Stimulated activated naive CD4-positive, alpha-beta T cell treated with Interleukin-2 at 50 U/mL for 16 hours (primary cell): ENCODE data around the gene INF2.
"Not testable (repeated sequence)": the region's sequence is repeated elsewhere in the genome, so short reads cannot be mapped to it uniquely, and the experiment has no call there.

ENCODE experiments used
- DNase-seq: peaks from one replicate; lab custom pipeline; 2025; lab: John Stamatoyannopoulos, UW

The INF2 gene

GRCh38 chr14:104721505-104722431, 32.4 kb downstream of the INF2 start:
- DNase-seq: no peak

DNA sequence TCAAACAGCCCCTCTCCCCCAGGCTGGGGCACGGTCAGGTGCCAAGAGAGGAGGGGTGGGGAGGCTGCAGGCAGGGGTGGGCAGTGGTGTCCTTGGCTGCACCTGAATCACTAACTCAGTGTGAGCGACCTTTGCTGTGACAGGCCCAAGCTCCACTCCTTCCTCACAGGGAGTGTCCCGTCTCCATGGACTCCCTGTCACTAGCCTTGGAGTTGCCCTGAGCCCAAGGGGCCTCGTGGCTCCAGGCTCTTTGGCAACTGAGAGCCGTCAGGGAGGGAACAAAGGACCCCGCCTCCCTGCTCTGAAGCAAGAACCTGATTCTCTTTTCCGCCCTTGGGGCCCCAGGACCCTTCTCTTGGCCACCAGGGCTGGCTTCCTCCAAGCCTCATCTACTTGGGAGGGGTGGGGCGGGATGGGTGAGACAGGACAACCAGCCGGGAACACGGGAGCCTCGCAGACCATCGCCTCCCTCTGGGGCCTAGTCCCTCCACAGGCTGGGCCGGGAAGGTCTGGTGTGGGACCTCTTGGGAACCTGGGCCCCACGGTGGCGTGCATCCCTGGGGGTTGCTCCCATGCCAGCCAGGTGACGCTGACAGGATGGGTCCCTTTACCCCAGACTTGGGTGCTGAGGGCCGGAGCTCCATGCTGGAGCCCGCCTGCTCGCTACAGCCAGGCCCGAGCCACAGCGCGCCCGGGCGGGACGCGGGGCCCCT, 33.7 kb downstream of the INF2 start:
- no peak for DNase-seq

GRCh38 chr14:104723651-104724406, 34.4 kb downstream of the INF2 start, which contains the start of gene ADSS1:
Gene ADSS1 (plus strand): TSS chr14:104724229. CDS start chr14:104724271, 42 bp downstream.
- peak; percentile 62 for DNase-seq

DNA sequence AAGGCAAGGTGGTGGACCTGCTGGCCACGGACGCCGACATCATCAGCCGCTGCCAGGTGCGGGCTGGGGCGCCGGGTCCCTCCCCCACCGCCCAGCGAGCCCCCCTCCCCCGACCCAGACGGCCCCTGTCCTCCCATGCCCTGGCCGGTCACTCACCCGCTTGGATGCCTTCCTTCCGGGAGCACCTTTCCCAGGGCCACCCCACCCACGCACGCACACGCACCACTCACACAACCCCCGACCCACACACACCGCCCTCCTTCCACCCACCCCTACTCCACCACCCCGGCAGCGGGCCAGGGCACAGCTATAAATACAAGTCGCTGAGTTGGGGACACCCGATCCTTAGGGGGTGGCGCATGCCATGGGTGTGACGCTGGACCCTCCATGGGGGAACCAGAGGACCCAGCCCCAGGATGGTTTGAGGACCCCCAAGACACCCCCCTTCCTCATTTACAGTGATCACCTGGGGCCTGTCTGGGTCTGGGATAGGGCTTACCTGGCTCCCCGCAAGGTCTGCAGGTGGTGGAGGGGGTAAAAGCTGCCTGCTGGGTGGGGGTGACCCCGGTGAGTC, 35.1 kb downstream of the INF2 start:
- peak; percentile 11 for DNase-seq

GRCh38 chr14:104724981-104725771, 35.8 kb downstream of the INF2 start:
- no peak for DNase-seq

DNA sequence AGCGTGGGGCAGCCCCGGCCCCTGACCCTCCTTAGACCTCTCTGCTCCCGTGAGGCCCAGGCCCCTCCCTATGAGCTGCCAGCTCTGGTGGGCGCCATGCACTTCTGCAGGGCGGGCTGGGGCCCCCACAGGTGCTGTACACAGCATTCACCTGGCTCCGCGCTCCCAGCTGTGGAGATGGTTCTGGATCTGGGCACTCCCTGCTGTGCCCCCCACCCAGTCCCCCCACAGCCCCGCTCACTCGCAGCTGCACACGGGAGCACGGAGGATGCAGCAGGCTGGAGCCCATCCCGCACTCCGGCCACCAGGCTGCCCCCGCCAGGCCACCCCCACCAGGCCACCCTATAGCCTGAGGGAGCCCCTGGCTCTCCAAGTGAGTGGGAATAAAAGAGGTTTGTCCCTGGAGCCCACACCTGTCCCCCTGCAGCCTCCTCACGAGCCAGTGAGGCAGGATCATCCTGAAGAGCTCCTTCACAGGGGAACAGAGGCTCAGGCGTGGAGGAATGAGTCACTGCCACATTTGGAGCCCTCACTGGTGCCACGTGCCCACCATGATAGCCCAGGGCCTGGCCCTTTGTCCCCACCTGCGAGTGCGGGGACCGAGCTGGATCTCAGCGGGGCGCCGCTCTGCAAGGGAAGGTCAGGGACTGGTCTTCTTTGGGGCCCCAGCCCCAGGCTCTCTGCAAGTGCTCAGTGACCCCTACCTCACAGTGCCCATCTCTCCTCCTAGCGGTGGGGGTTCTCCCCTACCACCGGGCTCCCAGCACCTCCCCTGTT, 36.5 kb downstream of the INF2 start:
- DNase-seq: no peak

DNA sequence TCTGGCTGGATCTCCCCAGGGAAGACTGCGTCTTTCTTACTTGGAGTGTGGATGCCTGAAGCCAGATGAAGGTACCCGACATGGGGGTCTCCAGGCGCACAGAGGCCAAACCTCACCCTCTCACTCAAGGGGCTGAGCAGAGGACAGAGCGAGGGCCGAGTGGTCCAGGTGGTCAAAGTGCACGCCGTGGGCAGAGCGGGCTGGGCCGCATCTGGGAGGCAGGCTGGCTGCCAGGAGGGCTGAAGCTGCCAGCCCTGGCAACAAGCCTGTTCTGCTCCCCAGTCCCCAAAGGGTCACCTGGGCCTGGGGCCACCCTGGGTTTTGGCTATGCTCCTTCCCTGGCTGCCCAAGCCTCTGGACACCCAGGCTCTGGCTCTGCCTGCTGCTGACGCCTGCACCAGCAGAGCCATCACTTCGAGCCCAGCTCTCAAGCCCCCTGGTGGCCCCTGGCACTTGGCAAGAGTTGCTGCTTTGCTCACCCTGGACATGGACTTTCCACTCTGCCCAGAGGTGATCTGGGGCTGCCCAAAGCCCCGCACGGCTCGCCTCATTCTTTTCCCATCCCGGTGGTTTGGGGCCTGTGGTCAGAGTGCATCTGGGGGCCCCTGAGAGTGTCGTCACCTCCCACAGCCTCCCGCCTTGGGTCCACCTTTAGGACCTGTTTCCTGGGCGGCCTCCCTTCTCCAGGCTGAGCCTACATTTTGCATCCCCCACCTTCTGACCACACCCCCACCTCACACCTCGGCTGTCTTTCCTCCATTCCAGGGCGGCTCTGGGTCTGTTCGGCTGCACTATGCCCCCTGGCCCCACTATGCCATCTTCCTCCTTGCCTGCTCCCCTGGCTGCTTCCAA, 37.4 kb downstream of the INF2 start:
- DNase-seq: no peak

DNA sequence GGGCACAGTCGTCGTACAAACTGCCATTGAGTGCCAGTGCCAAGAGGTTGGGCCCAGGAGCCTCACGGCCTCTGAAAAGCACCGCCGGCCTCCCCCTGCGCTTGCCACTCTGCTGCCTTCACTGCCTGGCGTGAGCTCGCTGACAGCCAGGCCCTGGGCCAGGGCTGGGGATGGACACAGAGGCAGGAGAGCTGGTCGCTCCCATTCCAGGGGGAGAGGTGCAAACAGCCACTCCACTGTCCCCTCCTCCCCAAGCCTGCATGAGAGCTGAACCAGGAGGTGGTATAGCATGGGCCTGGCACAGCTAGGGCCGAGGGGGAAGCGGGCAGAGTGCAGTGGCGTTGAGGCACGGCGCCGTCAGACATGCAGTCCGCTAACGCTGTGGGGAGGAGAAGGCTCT, 39.2 kb downstream of the INF2 start:
- no peak for DNase-seq

GRCh38 chr14:104729176-104729834, 39.9 kb downstream of the INF2 start:
- not testable (repeated sequence) for DNase-seq

- DNase-seq: no peak
Measured at GRCh38 chr14:104729835-104730181, 40.4 kb downstream of the INF2 start.

- no peak for DNase-seq
Measured at GRCh38 chr14:104730487-104730886, 41.1 kb downstream of the INF2 start.

- DNase-seq: no peak
Measured at GRCh38 chr14:104731320-104732294, 42.2 kb downstream of the INF2 start.

- no peak for DNase-seq
Measured at GRCh38 chr14:104732355-104732804, 43.0 kb downstream of the INF2 start.

GRCh38 chr14:104732931-104733681, 43.7 kb downstream of the INF2 start:
- DNase-seq: no peak

DNA sequence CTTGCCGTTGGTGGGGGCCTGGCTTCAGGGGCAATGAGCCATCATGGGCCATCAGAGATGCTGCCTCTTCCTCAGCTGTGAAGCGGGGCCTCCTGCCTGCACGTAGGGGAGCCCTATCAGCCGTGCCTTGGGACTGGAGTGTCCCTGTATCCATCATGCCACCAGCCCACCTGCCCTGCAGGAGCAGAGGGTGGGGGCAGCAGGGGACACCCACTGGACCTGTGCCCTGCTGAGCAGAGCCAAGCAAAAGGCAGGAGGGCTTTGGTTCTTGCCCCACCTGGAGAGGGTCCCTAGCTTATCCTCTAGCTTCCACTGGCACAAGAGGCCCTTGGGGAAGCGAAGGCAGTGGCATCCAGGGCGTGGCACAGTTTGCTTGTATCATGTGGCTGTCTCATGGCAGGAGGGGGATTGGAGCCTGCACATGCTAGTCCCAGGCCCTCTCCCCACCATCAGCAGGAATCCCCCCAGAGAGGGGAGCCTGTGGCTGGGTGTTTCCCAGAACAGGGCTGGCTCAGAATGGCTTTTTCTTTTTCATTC, 44.7 kb downstream of the INF2 start:
- no peak for DNase-seq

GRCh38 chr14:104734601-104734990, 45.2 kb downstream of the INF2 start:
- DNase-seq: no peak
